ENCODE results near the gene ASAP2.
A peak's percentile ranks its signal among the peaks of the same experiment; 100 is the strongest.

ASAP2 gene

GRCh38 chr2:9319338-9319715, 112.7 kb downstream of the ASAP2 start:
- DNase-seq = no peak
- intact Hi-C loops (cut with DNase I) = no loop called here

- no peak for DNase-seq
- intact Hi-C loops (cut with DNase I) = no loop called here
Measured at GRCh38 chr2:9322576-9322975, 116.0 kb downstream of the ASAP2 start.

GRCh38 chr2:9325428-9325827, 118.8 kb downstream of the ASAP2 start:
- intact Hi-C loops (cut with DNase I) = no loop called here
- no peak for DNase-seq

- intact Hi-C loops (cut with DNase I) = no loop called here
- DNase-seq = no peak
Measured at GRCh38 chr2:9326975-9327374, 120.4 kb downstream of the ASAP2 start.

GRCh38 chr2:9327873-9328352, 121.3 kb downstream of the ASAP2 start:
- DNase-seq = no peak
- intact Hi-C loops (cut with DNase I) = no loop called here

- DNase-seq = no peak
- intact Hi-C loops (cut with DNase I) = no loop called here
Measured at GRCh38 chr2:9328931-9329330, 122.3 kb downstream of the ASAP2 start.

GRCh38 chr2:9329497-9329896, 122.9 kb downstream of the ASAP2 start:
- intact Hi-C loops (cut with DNase I) = no loop called here
- DNase-seq = no peak

GRCh38 chr2:9330612-9331270, 124.1 kb downstream of the ASAP2 start:
- peak in 38 of 42 donors; percentile 45 to 88 (median 68) for DNase-seq
- intact Hi-C loops (cut with DNase I) = loop anchor here (10.0 kb wide), 2 partner anchors 126 to 186 kb away; partner anchors contain the start of gene ASAP2

GRCh38 chr2:9331704-9332103, 125.1 kb downstream of the ASAP2 start:
- intact Hi-C loops (cut with DNase I) = loop anchor here (10.0 kb wide), 2 partner anchors 127 to 187 kb away; partner anchors contain the start of gene ASAP2
- DNase-seq = no peak

GRCh38 chr2:9332136-9332852, 125.7 kb downstream of the ASAP2 start:
- intact Hi-C loops (cut with DNase I) = loop anchor here (10.0 kb wide), 2 partner anchors 127 to 187 kb away; partner anchors contain the start of gene ASAP2
- DNase-seq = no peak

GRCh38 chr2:9332853-9333245, 126.2 kb downstream of the ASAP2 start:
- intact Hi-C loops (cut with DNase I) = loop anchor here (10.0 kb wide), 2 partner anchors 128 to 188 kb away; partner anchors contain the start of gene ASAP2
- DNase-seq = no peak

- intact Hi-C loops (cut with DNase I) = loop anchor here (10.0 kb wide), 2 partner anchors 129 to 189 kb away; partner anchors contain the start of gene ASAP2
- DNase-seq = peak in 40 of 42 donors; percentile 37 to 82 (median 65)
Measured at GRCh38 chr2:9333591-9334171, 127.1 kb downstream of the ASAP2 start.

GRCh38 chr2:9334761-9335160, 128.1 kb downstream of the ASAP2 start:
- intact Hi-C loops (cut with DNase I) = loop anchor here (10.0 kb wide), 2 partner anchors 130 to 190 kb away; partner anchors contain the start of gene ASAP2

GRCh38 chr2:9335322-9335832, 128.8 kb downstream of the ASAP2 start:
- DNase-seq = no peak
- intact Hi-C loops (cut with DNase I) = loop anchor here (10.0 kb wide), 2 partner anchors 131 to 191 kb away; partner anchors contain the start of gene ASAP2

More at GRCh38 chr2:9334761-9335160, 128.1 kb downstream of the ASAP2 start:
- DNase-seq = no peak

- DNase-seq = no peak
- intact Hi-C loops (cut with DNase I) = loop anchor here (10.0 kb wide), 2 partner anchors 131 to 191 kb away; partner anchors contain the start of gene ASAP2
Measured at GRCh38 chr2:9336241-9336575, 129.6 kb downstream of the ASAP2 start.

- peak in 3 of 42 donors; percentile 21 to 69 (median 40) for DNase-seq
Measured at GRCh38 chr2:9336576-9337314, 130.1 kb downstream of the ASAP2 start.

GRCh38 chr2:9337901-9338300, 131.3 kb downstream of the ASAP2 start:
- no peak for DNase-seq

More at GRCh38 chr2:9336576-9337314, 130.1 kb downstream of the ASAP2 start:
- intact Hi-C loops (cut with DNase I) = loop anchor here (10.0 kb wide), 2 partner anchors 132 to 192 kb away; partner anchors contain the start of gene ASAP2

GRCh38 chr2:9341337-9341887, 134.8 kb downstream of the ASAP2 start:
- intact Hi-C loops (cut with DNase I) = no loop called here
- peak in 21 of 42 donors; percentile 26 to 74 (median 45) for DNase-seq

More at GRCh38 chr2:9337901-9338300, 131.3 kb downstream of the ASAP2 start:
- intact Hi-C loops (cut with DNase I) = loop anchor here (10.0 kb wide), 2 partner anchors 133 to 193 kb away; partner anchors contain the start of gene ASAP2

All from head of caudate nucleus (tissue), 42 donors.